Right lobe of liver (tissue), 6 donors: ENCODE results near the gene AFF2. TPM values are rescaled to one million over a fixed set of nuclear protein-coding genes. Genes with fewer than 3 reads are reported as not detected.

ENCODE experiments used
- ATAC-seq, 4 donors: fragments of 200-7000 bp; cut with Tn5 transposase; one replicate each; pipeline ENCODE4 v1.9.1; 2020; ENCODE audit warnings: mild to moderate bottlenecking in 4 of 4, moderate library complexity in 4 of 4
- DNase-seq, 3 donors: peaks; one replicate each; pipeline ENCODE4 v3.0.0-alpha.2; 2020
- H3K27ac ChIP-seq, 3 donors: fragments of 200-600 bp; one replicate each; pipeline ENCODE4 v1.8.0; 2022
- H3K27me3 ChIP-seq, 2 donors: fragments of 200-600 bp; one replicate each; pipeline ENCODE4 v1.8.0; 2022
- H3K36me3 ChIP-seq, 4 donors: fragments of 200-600 bp; sonication (generic) in 1 of 4; one replicate each; pipeline versions ENCODE4 v1.5.1 to v1.8.0; 2017 to 2022; ENCODE audit warnings: control low read depth in 1 of 4
- H3K4me1 ChIP-seq, 4 donors: fragments of 200-600 bp; sonication (generic) in 1 of 4; one replicate each; pipeline versions ENCODE4 v1.5.1 to v1.8.0; 2017 to 2022; ENCODE audit warnings: control low read depth in 1 of 4
- H3K4me3 ChIP-seq, 3 donors: fragments of 200-600 bp; one replicate each; pipeline ENCODE4 v1.8.0; 2022
- H3K9me3 ChIP-seq, 4 donors: fragments of 200-600 bp; sonication (generic) in 1 of 4; one replicate each; pipeline versions ENCODE4 v1.5.1 to v1.8.0; 2017 to 2022; ENCODE audit warnings: control low read depth in 1 of 4
- POLR2A ChIP-seq: fragments of 450-650 bp; IDR thresholded peaks from one replicate; pipeline ENCODE4 v1.6.1; 2017; ENCODE audit warnings: antibody characterized with exemption, mild to moderate bottlenecking
- WGBS: methylation state at CpG from one replicate; pipeline ENCODE4 v1.1.6; 2018; ENCODE audit warnings: low coverage, low lambda C conversion rate; ENCODE audit not compliant: insufficient coverage; ENCODE audit errors: missing lambda C conversion rate; 5-methylcytosine and 5-hydroxymethylcytosine counted together
- intact Hi-C, 2 donors: fragments of 100-400 bp; cut with DNase I; formaldehyde crosslinking; loops; one replicate each; pipeline versions ENCODE4 v1.11.2 to v1.14.1; 2022
- total RNA-seq, 6 experiments: library from RNA; depleted of rRNA in 2 of 6; stranded (reverse); fragments of >200 nt in 2 of 6; fragmentation: NEBNext Ultra II Directional in 3 of 6; extraction: Animal tissue kit (Norgen Biotek cat#: 25700) in 3 of 6; gene quantifications; one replicate each; pipeline versions ENCODE4 v1.1.0 to v1.2.4, GENCODE V29; 2016 to 2023
- TF ChIP-seq, protein P1 (sequence below), 4 donors: fragments of 200-600 bp in 3 of 4; fragments of 450-650 bp in 1 of 4; IDR thresholded peaks; one replicate each; pipeline versions ENCODE4 v1.5.1 to v1.8.0; 2016 to 2022; ENCODE audit warnings: antibody characterized with exemption in 4 of 4, mild to moderate bottlenecking in 2 of 4
- donor health status: DM: no; HTN: yes; CAD: no.
- donor health status: DM: no; HTN: no; CAD: no.
- donor health status: DM: no; HTN: no; CAD: no.
- donor health status: DM: no; HTN: yes; CAD: no.
- donor health status: DM: no; HTN: yes; CAD: no.

Gene AFF2
- total RNA-seq, 6 experiments from 2014 or later, result 0.06 to 1.9 (median 0.15) TPM

DNA sequence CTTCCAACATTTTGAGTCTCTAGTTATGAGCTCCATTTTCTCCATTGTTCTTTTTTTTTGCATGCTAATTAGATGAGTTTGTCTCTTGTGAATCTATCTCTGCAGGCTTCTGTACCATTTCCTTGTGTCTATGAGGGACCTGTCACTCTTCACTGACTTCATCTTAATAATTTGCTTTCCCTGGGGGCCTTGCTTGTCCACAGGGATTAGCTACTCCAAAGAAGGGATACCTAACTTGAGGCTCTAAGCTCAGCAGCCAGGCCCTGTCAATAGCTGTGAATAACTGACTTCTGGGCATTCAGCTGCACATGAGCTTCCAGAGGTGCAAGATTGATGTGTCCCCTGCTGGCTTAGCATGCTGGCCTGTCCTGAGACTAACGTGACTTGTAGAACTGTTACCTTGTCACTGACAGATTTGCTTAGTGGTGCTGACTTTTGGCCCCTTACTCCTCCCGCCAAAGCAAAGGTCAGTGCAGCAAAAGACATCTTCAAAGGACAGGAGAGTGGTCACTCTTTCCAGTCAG is 124.6 kb downstream of the AFF2 start:
- H3K27ac ChIP-seq, result no peak overlapping the region
- H3K9me3 ChIP-seq, result no peaks in the 10 kb centered on the region
- H3K36me3 ChIP-seq, result no peaks in the 10 kb centered on the region
- TF ChIP-seq, protein P1, sequence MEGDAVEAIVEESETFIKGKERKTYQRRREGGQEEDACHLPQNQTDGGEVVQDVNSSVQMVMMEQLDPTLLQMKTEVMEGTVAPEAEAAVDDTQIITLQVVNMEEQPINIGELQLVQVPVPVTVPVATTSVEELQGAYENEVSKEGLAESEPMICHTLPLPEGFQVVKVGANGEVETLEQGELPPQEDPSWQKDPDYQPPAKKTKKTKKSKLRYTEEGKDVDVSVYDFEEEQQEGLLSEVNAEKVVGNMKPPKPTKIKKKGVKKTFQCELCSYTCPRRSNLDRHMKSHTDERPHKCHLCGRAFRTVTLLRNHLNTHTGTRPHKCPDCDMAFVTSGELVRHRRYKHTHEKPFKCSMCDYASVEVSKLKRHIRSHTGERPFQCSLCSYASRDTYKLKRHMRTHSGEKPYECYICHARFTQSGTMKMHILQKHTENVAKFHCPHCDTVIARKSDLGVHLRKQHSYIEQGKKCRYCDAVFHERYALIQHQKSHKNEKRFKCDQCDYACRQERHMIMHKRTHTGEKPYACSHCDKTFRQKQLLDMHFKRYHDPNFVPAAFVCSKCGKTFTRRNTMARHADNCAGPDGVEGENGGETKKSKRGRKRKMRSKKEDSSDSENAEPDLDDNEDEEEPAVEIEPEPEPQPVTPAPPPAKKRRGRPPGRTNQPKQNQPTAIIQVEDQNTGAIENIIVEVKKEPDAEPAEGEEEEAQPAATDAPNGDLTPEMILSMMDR (IDR thresholded peaks at IDR 0.05), result no peak
- TF ChIP-seq POLR2A, result no peak
- intact Hi-C loops, result no loop called here
- H3K4me1 ChIP-seq, result no peaks in the 10 kb centered on the region
- no peak for ATAC-seq
- no peak for DNase-seq
- no peaks in the 10 kb centered on the region for H3K27me3 ChIP-seq
- no peak overlapping the region for H3K4me3 ChIP-seq
- 39% methylated on average over 2 of the region's 2 CpGs for WGBS

DNA sequence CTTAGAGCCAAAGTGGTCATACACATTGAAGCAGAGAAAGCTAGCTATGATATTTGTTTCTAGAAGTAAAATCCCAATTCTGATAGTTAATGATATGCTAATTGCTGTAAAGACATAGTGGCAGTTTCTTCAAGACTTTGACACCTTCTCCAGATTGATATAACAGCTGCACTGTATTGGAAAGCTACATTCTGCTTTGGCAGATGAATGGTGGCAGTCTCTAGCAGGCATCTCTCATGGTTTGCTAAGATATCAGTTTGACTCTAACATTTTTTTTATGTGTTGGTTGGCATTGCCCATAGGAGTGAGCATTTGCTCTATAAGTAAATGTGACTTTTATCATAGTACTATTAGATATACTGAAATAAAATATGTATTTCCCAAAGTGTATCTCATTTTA is 128.2 kb downstream of the AFF2 start:
- ATAC-seq, result no peak
- intact Hi-C loops, result no loop called here
- H3K27ac ChIP-seq, result no peak overlapping the region

DNA sequence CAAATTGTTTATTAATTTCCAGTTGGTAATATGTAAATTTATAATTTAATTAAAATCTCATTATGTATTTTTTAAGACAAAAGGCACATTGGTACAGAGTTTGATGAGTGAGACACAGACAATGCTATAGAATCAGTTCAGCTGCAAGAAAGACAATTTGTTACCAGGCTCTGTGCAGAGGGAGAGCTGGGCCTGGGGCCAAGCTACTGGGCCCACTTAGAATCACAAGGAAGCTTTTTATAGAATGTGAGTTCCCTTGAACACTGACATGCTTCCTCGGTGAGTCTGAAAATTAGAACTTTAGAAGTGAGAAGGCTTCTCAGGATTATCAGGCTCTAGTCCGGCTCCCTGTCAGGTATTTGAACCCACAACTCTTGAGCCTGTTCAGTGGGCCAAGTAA is 129.0 kb downstream of the AFF2 start:
- Histone ChIP-seq H3K4me3 (no peak overlapping the region), H3K27me3 (no peaks in the 10 kb centered on the region), H3K4me1 (no peaks in the 10 kb centered on the region), H3K27ac (no peak overlapping the region), H3K36me3 (no peaks in the 10 kb centered on the region), H3K9me3 (no peaks in the 10 kb centered on the region)
- TF ChIP-seq, protein P1 (IDR thresholded peaks at IDR 0.05), result no peak
- TF ChIP-seq POLR2A, result no peak
- ATAC-seq (no peak), DNase-seq (no peak)
- intact Hi-C loops, result no loop called here
- WGBS, result 58% methylated on average over 1 of the region's 2 CpGs

More for the DNA sequence above, 128.2 kb downstream of the AFF2 start:
- no peaks in the 10 kb centered on the region for H3K9me3 ChIP-seq
- no peak overlapping the region for H3K4me3 ChIP-seq
- H3K27me3 ChIP-seq, result no peaks in the 10 kb centered on the region
- no peaks in the 10 kb centered on the region for H3K4me1 ChIP-seq
- H3K36me3 ChIP-seq, result no peaks in the 10 kb centered on the region
- DNase-seq, result no peak
- TF ChIP-seq POLR2A, result no peak
- TF ChIP-seq, protein P1 (IDR thresholded peaks at IDR 0.05), result no peak

DNA sequence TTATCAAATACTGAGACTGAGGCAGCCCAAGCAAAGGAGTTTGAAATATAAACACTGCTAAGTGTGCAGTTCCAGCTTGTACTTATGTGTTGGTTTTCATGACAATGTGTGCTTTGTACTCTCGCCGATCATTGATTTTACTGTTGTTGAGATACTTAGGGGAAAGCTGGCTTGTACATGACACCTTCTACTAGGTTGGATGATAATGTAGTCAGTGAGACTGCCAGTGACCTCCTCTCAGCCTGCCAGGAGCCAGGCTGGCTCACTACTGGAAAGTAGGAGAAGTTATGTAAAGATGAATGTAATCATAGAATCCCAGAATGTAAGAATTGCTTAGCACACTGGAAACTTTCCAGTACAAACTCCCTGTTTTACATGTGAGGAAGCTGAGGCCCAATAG is 132.0 kb downstream of the AFF2 start:
- Histone ChIP-seq H3K27me3 (no peaks in the 10 kb centered on the region), H3K36me3 (no peaks in the 10 kb centered on the region), H3K27ac (no peak overlapping the region), H3K4me1 (no peaks in the 10 kb centered on the region), H3K9me3 (no peaks in the 10 kb centered on the region), H3K4me3 (no peak overlapping the region)
- DNase-seq (no peak), ATAC-seq (no peak)
- TF ChIP-seq POLR2A, result no peak
- TF ChIP-seq, protein P1 (IDR thresholded peaks at IDR 0.05), result no peak
- WGBS, result 33% methylated on average over 2 of the region's 2 CpGs
- intact Hi-C loops, result no loop called here
